SW 1271 (cell line): ENCODE results near the gene RTKN2.
A peak's percentile ranks its signal among the peaks of the same experiment; 100 is the strongest.
"Not testable (repeated sequence)": the region's sequence is repeated elsewhere in the genome, so short reads cannot be mapped to it uniquely, and the experiment has no call there.

ENCODE experiments used
- DNase-seq, 2 experiments: peaks; one replicate each; lab custom pipeline; 2025; lab: John Stamatoyannopoulos, UW

Gene RTKN2

DNA sequence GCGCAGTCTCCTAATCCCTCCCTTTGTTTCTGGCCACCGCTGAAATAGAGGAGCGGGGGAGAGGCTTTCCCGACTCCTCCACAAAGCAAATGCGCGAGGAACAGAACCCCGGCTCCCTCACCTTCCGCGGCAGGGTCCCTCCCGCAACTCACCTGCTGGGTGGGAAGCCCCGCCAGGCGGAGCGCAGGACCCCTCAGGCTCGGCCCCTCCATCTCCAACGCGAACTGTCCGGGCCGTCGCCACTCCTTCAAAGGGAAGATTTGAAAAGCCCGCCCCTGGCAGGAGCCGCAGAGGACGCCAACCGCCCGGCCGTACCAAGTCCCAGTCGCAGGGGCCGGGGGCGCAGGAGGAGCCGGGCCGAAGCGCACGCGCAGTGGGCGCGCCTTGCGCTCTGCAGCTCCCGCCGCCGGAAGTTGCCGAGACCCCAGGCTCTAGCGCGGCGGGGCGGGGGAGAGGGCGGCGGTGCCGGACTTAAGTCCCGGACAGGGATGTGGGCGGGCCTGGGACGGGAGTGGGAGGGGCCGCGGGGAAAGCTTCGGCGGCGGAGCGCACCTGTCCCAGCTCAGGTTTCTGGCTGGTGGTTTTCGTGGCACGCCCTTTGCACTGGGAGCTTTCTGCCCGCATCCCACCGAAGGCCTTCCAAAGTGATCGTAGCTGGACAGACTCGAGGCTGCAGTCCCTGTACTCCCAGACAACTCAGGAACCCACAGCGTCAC is at the start of gene RTKN2:
TSS of gene RTKN2 (minus strand) at position 446 of the 716 bp plus-strand sequence. CDS start at position 212, 234 bp downstream.
- DNase-seq: peak; percentile 25 to 71

DNA sequence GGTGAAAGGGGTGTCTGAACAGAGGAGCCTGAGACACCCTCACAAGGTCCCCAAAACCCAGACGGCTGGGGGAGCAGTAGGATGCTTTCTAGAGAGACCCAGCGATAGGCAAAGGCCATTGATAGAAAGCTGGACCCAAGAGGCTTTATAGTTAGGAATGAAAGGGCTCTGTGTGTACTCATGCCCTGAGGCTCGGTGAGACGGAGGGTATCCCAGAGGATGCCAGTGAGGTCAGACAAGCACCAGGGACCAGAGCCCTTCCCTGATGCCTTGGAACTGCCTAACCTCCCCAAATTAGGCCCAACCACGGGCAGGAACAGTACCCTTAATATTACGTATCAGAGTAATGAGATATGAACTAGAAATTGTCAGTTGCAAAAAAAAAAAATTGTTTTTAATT is 48.6 kb upstream of the RTKN2 start:
- no peak for DNase-seq

- DNase-seq: no peak
These were observed 40.6 kb upstream of the RTKN2 start for GRCh38 chr10:62309254-62309653.

- no peak for DNase-seq
These were observed 39.5 kb upstream of the RTKN2 start for GRCh38 chr10:62308101-62308500.

- no peak for DNase-seq
These were observed 39.0 kb upstream of the RTKN2 start for GRCh38 chr10:62307635-62308034.

DNA sequence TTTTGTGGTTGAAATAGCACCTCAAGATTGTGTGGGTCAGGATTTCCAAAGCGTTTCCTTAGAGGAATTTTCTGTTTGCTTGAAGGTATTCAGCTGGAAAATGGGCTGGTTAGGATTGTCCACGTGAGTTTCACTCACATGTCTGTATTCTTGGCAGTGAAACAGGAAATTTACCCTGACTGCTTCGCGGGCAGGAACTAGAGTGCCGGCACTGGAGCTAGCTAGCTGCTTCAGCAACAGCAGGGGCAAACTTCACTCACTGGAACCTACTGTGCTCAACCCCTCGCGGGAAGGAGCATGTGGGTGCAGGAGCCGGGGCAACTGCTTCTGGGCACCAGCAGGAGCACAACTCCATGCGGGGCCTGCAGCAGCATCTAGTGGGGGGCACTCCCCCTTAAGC is 38.0 kb upstream of the RTKN2 start:
- DNase-seq: no peak

GRCh38 chr10:62305813-62306212 is 37.2 kb upstream of the RTKN2 start:
- DNase-seq: no peak

- DNase-seq: no peak
These were observed 35.3 kb upstream of the RTKN2 start for GRCh38 chr10:62303922-62304321.

DNA sequence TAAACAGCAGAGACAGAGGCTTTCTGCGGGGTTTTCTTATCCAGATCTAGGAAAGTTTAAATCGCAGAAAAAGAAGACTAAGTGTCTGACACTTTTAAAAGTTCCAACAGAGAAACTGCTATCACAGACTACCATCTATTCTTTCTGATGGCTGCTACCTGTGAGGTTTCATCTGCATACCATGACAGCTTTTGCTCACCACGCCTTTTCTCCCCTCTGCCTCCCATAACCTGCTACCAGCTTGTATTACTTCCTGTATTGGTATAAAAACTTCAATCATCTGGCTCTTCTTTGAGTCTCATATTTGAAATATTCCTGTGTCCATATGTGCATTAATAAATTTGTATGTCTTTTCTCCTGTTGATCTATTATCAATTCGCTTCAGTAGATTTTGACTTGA is 34.1 kb upstream of the RTKN2 start:
- DNase-seq: no peak

GRCh38 chr10:62297857-62298256 is 29.2 kb upstream of the RTKN2 start:
- DNase-seq: no peak

DNA sequence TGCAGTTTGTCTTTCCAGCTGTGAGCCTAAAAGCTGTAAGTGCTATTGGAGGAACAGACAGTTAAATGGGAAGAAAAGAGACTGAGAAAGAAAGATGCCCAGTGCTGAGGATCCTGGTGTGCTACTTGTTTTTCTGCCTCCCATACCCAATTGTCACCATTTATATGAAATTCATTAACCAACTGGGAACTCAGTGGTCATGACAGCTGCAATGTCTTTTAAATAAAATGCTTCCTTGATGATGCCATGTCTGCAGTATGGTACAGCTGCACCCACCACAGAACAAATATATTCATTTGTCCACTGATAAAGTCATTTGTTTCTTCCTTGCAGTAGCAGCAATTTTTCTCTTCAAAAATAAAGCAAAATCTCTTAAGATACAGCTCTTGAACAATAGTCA is 15.6 kb upstream of the RTKN2 start:
- DNase-seq: no peak

GRCh38 chr10:62281348-62281747 is 12.7 kb upstream of the RTKN2 start:
- not testable (repeated sequence) for DNase-seq

DNA sequence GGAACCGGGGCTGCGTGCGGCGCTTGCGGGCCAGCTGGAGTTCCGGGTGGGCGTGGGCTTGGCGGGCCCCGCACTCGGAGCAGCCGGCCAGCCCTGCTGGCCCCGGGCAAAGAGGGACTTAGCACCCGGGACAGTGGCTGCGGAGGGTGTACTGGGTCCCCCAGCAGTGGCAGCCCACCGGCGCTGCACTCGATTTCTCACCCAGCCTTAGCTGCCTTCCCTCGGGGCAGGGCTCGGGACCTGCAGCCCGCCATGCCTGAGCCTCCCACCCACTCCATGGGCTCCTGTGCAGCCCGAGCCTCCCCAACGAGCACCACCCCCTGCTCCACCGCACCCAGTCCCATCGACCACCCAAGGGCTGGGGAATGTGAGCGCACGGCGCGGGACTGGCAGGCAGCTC is 11.7 kb upstream of the RTKN2 start:
- not testable (repeated sequence) for DNase-seq

DNA sequence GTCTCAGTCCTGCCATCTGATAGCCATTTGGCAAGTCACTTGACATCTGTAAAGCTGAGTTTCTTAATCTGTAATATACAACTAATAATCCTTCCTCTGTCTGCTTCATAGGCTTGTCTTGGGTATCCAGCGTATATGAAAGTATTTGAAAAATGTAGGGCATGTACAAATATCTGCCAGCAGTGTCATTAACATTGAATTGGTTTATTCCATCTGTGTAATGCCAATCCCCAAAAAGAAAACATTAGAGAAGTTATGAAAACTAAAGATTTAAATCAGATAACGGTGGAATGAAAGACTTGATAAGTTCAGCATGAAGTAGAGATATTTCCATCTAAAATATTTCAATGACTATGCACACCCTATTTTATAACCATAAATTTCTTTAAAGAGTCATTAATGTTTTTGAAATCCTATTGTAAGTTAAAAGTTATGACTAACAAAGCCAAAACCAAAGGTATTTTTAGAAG is 9.8 kb upstream of the RTKN2 start:
- DNase-seq: peak in 1 of 2 experiments; percentile 3

- no peak for DNase-seq
These were observed 9.3 kb upstream of the RTKN2 start for GRCh38 chr10:62277971-62278370.

GRCh38 chr10:62270020-62270419 is 1.4 kb upstream of the RTKN2 start:
- DNase-seq: no peak

DNA sequence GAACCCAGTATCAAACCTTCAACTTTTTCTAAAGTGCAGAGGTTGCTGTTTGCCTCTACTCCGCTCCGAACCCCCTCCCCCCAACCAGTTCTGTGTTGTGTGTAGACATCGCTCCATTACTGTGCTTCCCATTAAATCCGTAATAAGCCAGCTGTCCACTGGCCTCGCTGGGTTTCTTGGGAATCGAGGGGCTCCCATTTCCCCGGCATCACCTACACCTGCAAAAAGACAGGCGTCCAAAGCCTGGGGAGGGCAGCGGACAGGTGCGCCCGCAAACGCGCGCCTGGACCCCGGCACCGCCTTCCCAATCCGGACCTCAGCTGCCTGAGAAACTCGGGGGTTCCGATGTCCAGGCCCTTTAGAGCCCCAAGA is 631 bp downstream of the RTKN2 start:
- no peak for DNase-seq

DNA sequence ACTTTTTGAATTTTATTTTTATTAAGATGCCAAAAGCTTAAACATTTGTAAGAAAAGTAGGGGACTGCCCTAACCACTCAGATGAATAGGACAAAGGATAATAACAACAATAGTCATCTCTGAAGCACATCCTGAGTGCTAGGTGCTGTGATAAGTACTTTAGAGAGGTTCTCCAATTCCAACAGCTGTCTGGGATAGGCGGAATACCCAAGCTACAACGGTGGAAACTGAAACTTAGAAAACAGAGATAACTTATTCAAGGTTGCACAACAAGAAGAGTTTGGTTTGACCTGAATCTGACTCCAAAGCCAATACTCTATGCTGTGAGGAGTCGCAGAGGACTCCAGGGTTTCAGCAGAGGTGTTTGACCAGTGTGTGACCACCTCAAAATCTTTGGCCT is 2.0 kb downstream of the RTKN2 start:
- DNase-seq: no peak

- DNase-seq: no peak
These were observed 2.5 kb downstream of the RTKN2 start for GRCh38 chr10:62266147-62266546.

GRCh38 chr10:62264702-62265436 is 3.8 kb downstream of the RTKN2 start:
- DNase-seq: peak; percentile 74 to 87

DNA sequence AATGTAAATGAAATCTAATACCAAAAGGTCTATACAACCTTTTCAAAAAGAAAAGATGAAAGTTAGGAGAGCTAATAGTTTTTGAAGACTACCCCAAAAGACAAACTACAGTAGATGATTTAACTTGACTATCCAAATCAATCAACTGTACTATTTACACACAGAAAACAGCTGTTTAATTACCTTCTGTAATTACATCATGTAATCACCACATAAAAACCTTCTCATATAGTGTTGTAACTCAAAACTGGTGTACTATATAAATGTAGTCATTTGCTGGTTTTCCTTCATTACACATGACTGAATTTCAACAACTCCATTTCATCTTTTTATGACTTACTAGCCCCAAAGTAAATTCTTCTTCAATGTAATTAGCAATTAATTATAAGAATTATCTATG is 4.5 kb downstream of the RTKN2 start:
- no peak for DNase-seq

- no peak for DNase-seq
These were observed 7.0 kb downstream of the RTKN2 start for GRCh38 chr10:62261666-62262065.

DNA sequence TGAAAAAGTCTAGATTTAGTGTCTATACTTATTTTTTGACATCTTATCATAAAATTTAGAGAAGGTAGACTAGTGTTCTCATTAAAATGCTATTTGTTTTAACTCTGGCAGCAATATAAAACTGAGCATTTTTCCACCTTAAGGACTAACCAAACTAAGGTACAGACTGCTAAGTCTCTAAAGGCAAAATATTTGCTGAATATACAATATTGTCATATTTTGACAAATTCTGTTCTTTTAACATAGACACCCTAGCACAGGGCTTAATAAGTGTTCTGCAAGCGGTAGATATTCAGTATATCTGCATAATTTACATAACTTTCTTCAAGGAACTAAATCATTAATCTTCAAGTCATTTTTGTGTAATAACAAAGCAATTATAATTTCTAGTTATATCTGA is 8.6 kb downstream of the RTKN2 start:
- no peak for DNase-seq

- no peak for DNase-seq
These were observed 9.2 kb downstream of the RTKN2 start for GRCh38 chr10:62259456-62259855.
